Brain microvascular endothelial cell (primary cell): ENCODE measurements around the gene APOA5.

Experiments used
- DNase-seq: peaks from one replicate; pipeline ENCODE4 v3.0.0-alpha.2; 2020
- H3K27ac ChIP-seq: fragments of 250-450 bp; sonication (Bioruptor Pico); 2 replicates; pipeline ENCODE4 v1.5.1; 2020; ENCODE audit warnings: mild to moderate bottlenecking, moderate library complexity
- H3K27me3 ChIP-seq: fragments of 250-450 bp; sonication (Bioruptor Pico); replicated peaks from 2 replicates; pipeline ENCODE4 v1.5.1; 2020; ENCODE audit warnings: mild to moderate bottlenecking
- H3K36me3 ChIP-seq: fragments of 250-450 bp; sonication (Bioruptor Pico); replicated peaks from 2 replicates; pipeline ENCODE4 v1.5.1; 2020; ENCODE audit warnings: mild to moderate bottlenecking
- H3K4me3 ChIP-seq: 2 replicates; pipeline ENCODE4 v1.5.1; 2011; ENCODE audit warnings: low read depth, mild to moderate bottlenecking, control low read depth, low read length, moderate library complexity
- in situ Hi-C: cut with HindIII; loops from 2 replicates; pipeline ENCODE4 v1.10.0; 2017; ENCODE audit warnings: low sequenced_read_pairs, low pct_ligation_motif_present
- TF ChIP-seq, protein P1 (sequence below): IDR thresholded peaks from 2 replicates; pipeline ENCODE4 v1.5.1; 2011; ENCODE audit warnings: low read depth, mild to moderate bottlenecking, moderate library complexity, low read length, control low read depth, inconsistent platforms; ENCODE audit errors: missing control alignments

The APOA5 gene

DNA sequence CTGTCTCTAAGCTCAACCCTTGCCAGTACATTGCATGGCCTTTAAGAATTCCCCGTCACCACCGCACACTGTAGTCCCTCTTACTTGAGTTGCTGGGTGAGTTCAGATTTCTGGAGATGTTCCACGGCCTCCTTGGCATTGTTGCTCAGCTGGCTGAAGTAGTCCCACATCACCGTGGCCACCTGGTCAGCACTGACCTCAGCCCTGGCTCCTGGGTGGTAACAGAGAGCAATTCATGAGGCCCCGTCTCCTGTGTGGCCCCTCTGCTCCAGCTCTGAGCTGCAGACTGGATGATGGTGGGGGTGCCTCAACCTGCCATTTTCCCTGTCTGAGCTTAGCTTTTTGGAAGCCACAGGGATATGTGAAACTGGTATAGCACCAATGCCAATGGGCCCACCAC lies 30.9 kb upstream of the APOA5 start:
- DNase-seq: no peak
- TF ChIP-seq, protein P1, sequence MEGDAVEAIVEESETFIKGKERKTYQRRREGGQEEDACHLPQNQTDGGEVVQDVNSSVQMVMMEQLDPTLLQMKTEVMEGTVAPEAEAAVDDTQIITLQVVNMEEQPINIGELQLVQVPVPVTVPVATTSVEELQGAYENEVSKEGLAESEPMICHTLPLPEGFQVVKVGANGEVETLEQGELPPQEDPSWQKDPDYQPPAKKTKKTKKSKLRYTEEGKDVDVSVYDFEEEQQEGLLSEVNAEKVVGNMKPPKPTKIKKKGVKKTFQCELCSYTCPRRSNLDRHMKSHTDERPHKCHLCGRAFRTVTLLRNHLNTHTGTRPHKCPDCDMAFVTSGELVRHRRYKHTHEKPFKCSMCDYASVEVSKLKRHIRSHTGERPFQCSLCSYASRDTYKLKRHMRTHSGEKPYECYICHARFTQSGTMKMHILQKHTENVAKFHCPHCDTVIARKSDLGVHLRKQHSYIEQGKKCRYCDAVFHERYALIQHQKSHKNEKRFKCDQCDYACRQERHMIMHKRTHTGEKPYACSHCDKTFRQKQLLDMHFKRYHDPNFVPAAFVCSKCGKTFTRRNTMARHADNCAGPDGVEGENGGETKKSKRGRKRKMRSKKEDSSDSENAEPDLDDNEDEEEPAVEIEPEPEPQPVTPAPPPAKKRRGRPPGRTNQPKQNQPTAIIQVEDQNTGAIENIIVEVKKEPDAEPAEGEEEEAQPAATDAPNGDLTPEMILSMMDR: no peak
- H3K27ac ChIP-seq: no peak overlapping the region
- in situ Hi-C loops: no loop called here
- no peak overlapping the region for H3K4me3 ChIP-seq
- H3K36me3 ChIP-seq: no peaks in the 10 kb centered on the region
- no peaks in the 10 kb centered on the region for H3K27me3 ChIP-seq

DNA sequence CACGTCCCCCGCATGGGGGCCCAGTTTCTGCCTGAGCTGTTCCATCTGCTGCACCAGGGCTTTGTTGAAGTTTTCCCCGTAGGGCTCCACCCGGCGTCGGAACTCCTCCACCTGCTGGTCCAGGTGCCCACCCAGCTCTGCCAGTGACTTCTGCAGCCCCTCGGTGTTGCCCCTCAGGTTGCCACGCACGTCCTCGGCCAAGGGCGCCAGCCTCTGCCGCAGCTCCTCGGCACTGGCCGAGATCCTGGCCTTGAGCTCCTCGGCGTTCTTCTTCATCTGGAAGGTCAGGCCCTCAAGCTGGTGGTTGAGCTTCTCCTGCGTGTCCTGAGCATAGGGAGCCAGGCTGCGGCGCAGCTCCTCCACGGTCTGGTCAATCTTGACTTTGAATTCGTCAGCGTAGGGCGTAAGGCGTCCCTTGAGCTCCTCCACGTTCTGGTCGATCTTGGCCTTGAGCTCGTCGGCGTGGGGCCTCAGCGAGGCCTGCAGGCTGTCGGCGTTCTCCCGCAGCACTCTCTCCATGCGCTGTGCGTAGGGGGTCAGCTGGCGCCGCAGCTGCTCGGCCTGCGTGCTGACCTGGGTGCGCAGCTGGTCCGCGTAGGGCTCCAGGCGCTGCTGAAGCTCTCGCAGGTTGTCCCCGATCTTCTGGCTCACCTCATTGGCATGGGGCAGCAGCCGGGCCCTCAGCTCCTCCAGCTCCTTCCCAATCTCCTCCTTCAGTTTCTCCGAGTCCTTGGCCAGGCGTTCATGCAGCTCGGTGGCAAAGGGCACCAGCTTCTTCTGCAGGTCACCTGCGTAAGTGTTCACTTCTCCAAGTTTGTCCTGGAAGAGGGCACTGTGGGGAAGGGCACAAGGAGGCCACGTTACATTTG lies 29.6 kb upstream of the APOA5 start:
- no peak overlapping the region for H3K27ac ChIP-seq
- no peak overlapping the region for H3K4me3 ChIP-seq
- no peaks in the 10 kb centered on the region for H3K36me3 ChIP-seq
- DNase-seq: no peak
- no peaks in the 10 kb centered on the region for H3K27me3 ChIP-seq
- in situ Hi-C loops: no loop called here
- TF ChIP-seq, protein P1: no peak

DNA sequence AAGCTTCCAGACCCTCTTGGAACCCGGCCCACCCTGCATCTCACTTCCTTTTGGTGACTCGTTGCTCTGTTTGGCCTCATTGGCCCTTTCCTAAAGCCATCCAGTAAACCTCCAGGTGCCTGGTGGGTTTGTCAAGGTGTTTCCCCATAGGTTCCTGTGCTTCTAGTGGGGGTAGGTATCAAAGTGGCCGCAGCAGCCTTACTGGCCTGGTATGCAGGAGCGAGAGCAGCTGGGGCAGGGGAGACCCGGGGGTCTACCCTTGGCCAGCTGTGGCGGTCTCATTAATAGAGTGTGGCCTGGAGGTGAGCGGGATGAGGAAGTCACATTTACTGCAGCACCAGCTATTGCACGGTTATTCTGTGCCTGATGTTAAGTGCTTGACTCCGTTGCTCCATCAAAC lies 27.4 kb upstream of the APOA5 start:
- H3K27ac ChIP-seq: no peak overlapping the region
- TF ChIP-seq, protein P1: no peak
- no peak for DNase-seq
- no peaks in the 10 kb centered on the region for H3K27me3 ChIP-seq
- in situ Hi-C loops: no loop called here
- H3K4me3 ChIP-seq: no peak overlapping the region
- no peaks in the 10 kb centered on the region for H3K36me3 ChIP-seq

DNA sequence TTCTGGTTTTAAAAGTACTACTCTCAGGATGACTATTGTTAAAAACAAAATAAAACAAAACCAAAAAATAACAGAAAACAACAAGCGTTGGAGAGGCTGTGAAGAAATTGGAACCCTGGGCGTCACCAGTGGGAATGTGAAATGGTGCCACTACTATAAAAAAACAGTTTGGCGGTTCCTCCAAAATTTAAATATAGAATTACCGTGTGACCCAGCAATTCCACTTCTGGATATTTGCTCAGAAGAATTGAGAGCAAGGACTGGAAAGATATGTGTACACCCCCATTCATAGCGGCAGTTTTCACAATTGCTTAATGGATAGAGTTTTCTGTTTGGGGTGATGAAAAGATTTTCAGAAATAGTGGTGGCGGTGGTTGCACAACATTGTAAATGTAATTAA lies 22.8 kb upstream of the APOA5 start:
- Histone ChIP-seq H3K27ac (no peak overlapping the region), H3K4me3 (no peak overlapping the region), H3K27me3 (no peaks in the 10 kb centered on the region), H3K36me3 (no peaks in the 10 kb centered on the region)
- no peak for DNase-seq
- in situ Hi-C loops: no loop called here
- TF ChIP-seq, protein P1: no peak

DNA sequence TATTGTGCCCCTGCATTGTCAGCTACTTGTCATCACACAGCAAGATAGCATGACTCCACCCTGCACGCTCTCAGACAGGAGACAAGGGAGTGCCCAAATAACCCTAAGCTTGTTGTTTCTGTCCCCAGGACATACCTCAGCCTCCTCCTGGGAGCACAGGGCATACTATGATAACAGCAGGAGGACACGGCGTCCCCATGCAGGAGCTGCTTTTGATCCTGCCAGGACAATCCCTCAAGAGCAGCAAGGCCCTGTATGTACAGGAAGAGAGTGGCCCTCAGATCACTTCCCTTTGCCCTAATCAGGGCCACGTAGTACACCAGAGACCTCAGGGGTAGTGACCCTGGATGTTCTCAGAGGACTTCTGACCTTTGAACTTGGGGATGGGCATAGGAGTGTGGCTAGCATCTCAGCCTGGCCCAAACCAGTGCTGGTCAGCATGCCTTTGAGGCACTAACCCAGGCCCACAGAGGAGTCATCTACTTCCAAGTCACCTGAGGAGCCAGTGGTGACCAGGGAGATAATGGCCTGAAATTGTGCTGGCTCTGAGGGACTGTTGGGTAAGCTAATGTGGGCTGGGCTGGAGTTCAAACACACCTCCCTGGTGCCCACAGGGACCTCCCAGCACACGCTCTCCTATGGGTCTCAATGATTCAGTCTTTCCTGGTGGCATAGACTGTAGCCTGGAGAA lies 22.2 kb upstream of the APOA5 start:
- no peak overlapping the region for H3K27ac ChIP-seq
- no peaks in the 10 kb centered on the region for H3K27me3 ChIP-seq
- in situ Hi-C loops: no loop called here
- no peaks in the 10 kb centered on the region for H3K36me3 ChIP-seq
- TF ChIP-seq, protein P1: no peak
- H3K4me3 ChIP-seq: no peak overlapping the region
- DNase-seq: no peak
